ENCODE results near the gene SLC4A7. TPM values are rescaled to one million over a fixed set of nuclear protein-coding genes. Genes with fewer than 3 reads are reported as not detected.

Gene SLC4A7
- total and polyA plus RNA-seq, 2 donors (not counting 1 experiment from before 2014, with no cell fraction given), result 9.4 to 46.9 TPM

DNA sequence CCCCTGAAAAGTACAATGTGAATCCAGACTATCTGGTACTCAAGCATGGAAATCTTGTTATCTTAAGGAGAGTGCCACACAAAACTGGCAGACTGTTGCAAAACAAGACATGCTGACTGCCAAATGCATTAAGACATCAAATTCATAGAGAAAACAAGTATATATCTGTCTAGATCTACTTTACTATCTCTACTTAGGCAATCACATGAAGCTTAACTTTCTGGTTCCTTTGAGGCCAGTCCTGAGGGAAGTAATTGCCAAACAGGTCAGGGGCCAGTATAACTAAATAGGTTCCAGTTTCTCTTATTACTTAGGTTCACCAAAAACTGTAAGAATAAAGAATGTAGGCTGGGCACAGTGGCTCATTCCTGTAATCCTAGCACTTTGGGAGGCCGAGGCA, 15.9 kb upstream of the SLC4A7 start:
- TF ChIP-seq, protein P1, sequence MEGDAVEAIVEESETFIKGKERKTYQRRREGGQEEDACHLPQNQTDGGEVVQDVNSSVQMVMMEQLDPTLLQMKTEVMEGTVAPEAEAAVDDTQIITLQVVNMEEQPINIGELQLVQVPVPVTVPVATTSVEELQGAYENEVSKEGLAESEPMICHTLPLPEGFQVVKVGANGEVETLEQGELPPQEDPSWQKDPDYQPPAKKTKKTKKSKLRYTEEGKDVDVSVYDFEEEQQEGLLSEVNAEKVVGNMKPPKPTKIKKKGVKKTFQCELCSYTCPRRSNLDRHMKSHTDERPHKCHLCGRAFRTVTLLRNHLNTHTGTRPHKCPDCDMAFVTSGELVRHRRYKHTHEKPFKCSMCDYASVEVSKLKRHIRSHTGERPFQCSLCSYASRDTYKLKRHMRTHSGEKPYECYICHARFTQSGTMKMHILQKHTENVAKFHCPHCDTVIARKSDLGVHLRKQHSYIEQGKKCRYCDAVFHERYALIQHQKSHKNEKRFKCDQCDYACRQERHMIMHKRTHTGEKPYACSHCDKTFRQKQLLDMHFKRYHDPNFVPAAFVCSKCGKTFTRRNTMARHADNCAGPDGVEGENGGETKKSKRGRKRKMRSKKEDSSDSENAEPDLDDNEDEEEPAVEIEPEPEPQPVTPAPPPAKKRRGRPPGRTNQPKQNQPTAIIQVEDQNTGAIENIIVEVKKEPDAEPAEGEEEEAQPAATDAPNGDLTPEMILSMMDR (IDR thresholded peaks at IDR 0.05), result no peak
- no peak for TF ChIP-seq EZH2 (IDR thresholded peaks at IDR 0.05; ENCODE audit: borderline replicate concordance, insufficient read depth, low read depth, low read length, poor library complexity, severe bottlenecking)
- H3K9me3 Mint-ChIP-seq (ENCODE audit: insufficient read depth), result no peaks in the 10 kb centered on the region
- Histone ChIP-seq H4K20me1 (ENCODE audit: control insufficient read depth, insufficient read depth, low read length, poor library complexity, severe bottlenecking) (no peaks in the 10 kb centered on the region), H3K36me3 (replicated peaks in 1 of 2; ENCODE audit: control extremely low read depth in 1 of 2, control insufficient read depth in 1 of 2, extremely low read depth in 1 of 2, insufficient read depth in 2 of 2, low read length in 1 of 2) (no peaks in the 10 kb centered on the region), H3K9me3 (ENCODE audit: control extremely low read depth in 1 of 3, control insufficient read depth in 2 of 3, insufficient read depth in 1 of 3, low read length in 2 of 3) (no peaks in the 10 kb centered on the region), H3K4me2 (replicated peaks; ENCODE audit: low read depth, low read length, poor library complexity, severe bottlenecking) (no peak overlapping the region), H3K27ac (ENCODE audit: low read length in 2 of 2) (no peak overlapping the region), H2AFZ (ENCODE audit: insufficient read depth, low read depth, low read length, poor library complexity, severe bottlenecking) (no peak overlapping the region), H3K4me1 (ENCODE audit: control insufficient read depth in 2 of 2, insufficient read depth in 2 of 2, low read length in 2 of 2) (no peaks in the 10 kb centered on the region), H3K9ac (ENCODE audit: low read length) (no peak overlapping the region), H3K79me2 (ENCODE audit: control insufficient read depth, insufficient read depth, low read length) (no peaks in the 10 kb centered on the region), H3K27me3 (replicated peaks in 1 of 4; ENCODE audit: control extremely low read depth in 1 of 4, control insufficient read depth in 3 of 4, insufficient read depth in 4 of 4, low read length in 3 of 4) (no peaks in the 10 kb centered on the region), H3K4me3 (ENCODE audit: control extremely low read depth in 1 of 5, extremely low read depth in 1 of 5, insufficient read depth in 1 of 5, low read depth in 2 of 5, low read length in 4 of 5) (no peak overlapping the region)
- H3K27me3 Mint-ChIP-seq, result no peaks in the 10 kb centered on the region
- ATAC-seq (ENCODE audit: low read depth) (no peak), DNase-seq (no peak)
- H3K4me1 Mint-ChIP-seq, result no peaks in the 10 kb centered on the region
- POLR2A ChIA-PET, result no interaction called here
- intact Hi-C loops (cut with micrococcal nuclease), result no loop called here
- CTCF ChIA-PET, result interaction anchor here (1.2 kb wide), 1 partner anchor 30 kb away, joined by 3 read pairs; no protein-coding TSS in a partner anchor
- no peak overlapping the region for H3K27ac Mint-ChIP-seq
- no CpG with 5 or more reads among the region's 1 CpG for WGBS (ENCODE audit: insufficient coverage)
- H3K4me3 Mint-ChIP-seq, result no peak overlapping the region

- Histone ChIP-seq H3K9ac (ENCODE audit: low read length) (no peak overlapping the region), H3K36me3 (replicated peaks in 1 of 2; ENCODE audit: control extremely low read depth in 1 of 2, control insufficient read depth in 1 of 2, extremely low read depth in 1 of 2, insufficient read depth in 2 of 2, low read length in 1 of 2) (no peaks in the 10 kb centered on the region), H3K79me2 (ENCODE audit: control insufficient read depth, insufficient read depth, low read length) (no peaks in the 10 kb centered on the region), H3K27me3 (replicated peaks in 1 of 4; ENCODE audit: control extremely low read depth in 1 of 4, control insufficient read depth in 3 of 4, insufficient read depth in 4 of 4, low read length in 3 of 4) (no peaks in the 10 kb centered on the region), H3K4me1 (ENCODE audit: control insufficient read depth in 2 of 2, insufficient read depth in 2 of 2, low read length in 2 of 2) (no peaks in the 10 kb centered on the region), H3K4me2 (replicated peaks; ENCODE audit: low read depth, low read length, poor library complexity, severe bottlenecking) (no peak overlapping the region), H3K27ac (ENCODE audit: low read length in 2 of 2) (no peak overlapping the region), H3K9me3 (ENCODE audit: control extremely low read depth in 1 of 3, control insufficient read depth in 2 of 3, insufficient read depth in 1 of 3, low read length in 2 of 3) (no peaks in the 10 kb centered on the region), H3K4me3 (ENCODE audit: control extremely low read depth in 1 of 5, extremely low read depth in 1 of 5, insufficient read depth in 1 of 5, low read depth in 2 of 5, low read length in 4 of 5) (no peak overlapping the region), H2AFZ (ENCODE audit: insufficient read depth, low read depth, low read length, poor library complexity, severe bottlenecking) (no peak overlapping the region), H4K20me1 (ENCODE audit: control insufficient read depth, insufficient read depth, low read length, poor library complexity, severe bottlenecking) (no peaks in the 10 kb centered on the region)
- TF ChIP-seq EZH2 (IDR thresholded peaks at IDR 0.05; ENCODE audit: borderline replicate concordance, insufficient read depth, low read depth, low read length, poor library complexity, severe bottlenecking), result no peak
- TF ChIP-seq, protein P1 (IDR thresholded peaks at IDR 0.05), result no peak
- H3K27me3 Mint-ChIP-seq, result no peaks in the 10 kb centered on the region
- no peaks in the 10 kb centered on the region for H3K9me3 Mint-ChIP-seq (ENCODE audit: insufficient read depth)
- no peaks in the 10 kb centered on the region for H3K4me1 Mint-ChIP-seq
- H3K4me3 Mint-ChIP-seq, result no peak overlapping the region
- ChIA-PET POLR2A (no interaction called here), CTCF (no interaction called here)
- no peak for DNase-seq
- H3K27ac Mint-ChIP-seq, result no peak overlapping the region
- no peak for ATAC-seq (ENCODE audit: low read depth)
- intact Hi-C loops (cut with micrococcal nuclease), result no loop called here
These were observed 10.6 kb upstream of the SLC4A7 start for GRCh38 chr3:27494784-27495183.
